Transverse colon (tissue), 3 donors: ENCODE measurements around the gene PIK3CD.

Experiments used
- CTCF ChIP-seq, 5 experiments: fragments of 200-600 bp in 3 of 5; fragments of 450-650 bp in 2 of 5; sonication (generic) in 3 of 5; IDR thresholded peaks; 1 replicate in 2 of 5; 2 replicates in 3 of 5; pipeline ENCODE4 v1.5.1; 2016 to 2017; ENCODE audit warnings: antibody characterized with exemption in 5 of 5, inconsistent platforms in 3 of 5, mild to moderate bottlenecking in 2 of 5, moderate library complexity in 1 of 5
- POLR2A ChIP-seq: fragments of 450-650 bp; IDR thresholded peaks from one replicate; pipeline ENCODE4 v1.6.1; 2016; ENCODE audit warnings: antibody characterized with exemption, mild to moderate bottlenecking, moderate library complexity

- TF ChIP-seq POLR2A, result no peak
- TF ChIP-seq CTCF (IDR thresholded peaks at IDR 0.05), result no peak
Measured at GRCh38 chr1:9767964-9768668, 116.6 kb downstream of the PIK3CD start.
